H1 (cell line): ENCODE data around the gene TRPM6. TPM values are rescaled to one million over a fixed set of nuclear protein-coding genes. Genes with fewer than 3 reads are reported as not detected.

ENCODE experiments used
- CTCF ChIA-PET: fragments of 300-600 bp; sonication (Branson Sonifier 250); formaldehyde crosslinking; loops from one replicate; lab custom pipeline; 2021; ENCODE audit not compliant: partially characterized antibody; lab: Charles Lee
- POLR2A ChIA-PET: fragments of 300-600 bp; sonication (Branson Sonifier 250); formaldehyde crosslinking; loops from one replicate; lab custom pipeline; 2021; ENCODE audit warnings: inconsistent platforms; ENCODE audit not compliant: partially characterized antibody; lab: Charles Lee
- DNase-seq, 2 experiments: peaks; one replicate each; pipeline versions ENCODE4 v3.0.0 to v3.0.0-alpha.2; 2010 to 2022; ENCODE audit warnings: low spot score in 2 of 2, low read depth in 1 of 2, mixed read lengths in 1 of 2
- FAIRE-seq: peaks from 2 replicates; lab custom pipeline; 2011; peaks lifted over from hg19 to GRCh38; lab: Jason Lieb, UNC
- H2AFZ ChIP-seq: 2 replicates; pipeline ENCODE4 v1.8.1; 2012; ENCODE audit warnings: low read length, inconsistent platforms
- H2AK5ac ChIP-seq: 2 replicates; pipeline ENCODE4 v1.6.1; 2013; ENCODE audit warnings: low read depth, low read length
- H2BK120ac ChIP-seq: replicated peaks from 2 replicates; pipeline ENCODE3; 2013; ENCODE audit warnings: low read depth, low read length, inconsistent platforms
- H2BK12ac ChIP-seq: 2 replicates; pipeline ENCODE4 v1.6.1; 2013; ENCODE audit warnings: low read depth, low read length
- H2BK15ac ChIP-seq: 2 replicates; pipeline ENCODE4 v1.6.1; 2013; ENCODE audit warnings: low read length
- H2BK20ac ChIP-seq: 2 replicates; pipeline ENCODE4 v1.6.1; 2013; ENCODE audit warnings: low read length
- H2BK5ac ChIP-seq: 2 replicates; pipeline ENCODE4 v1.6.1; 2013; ENCODE audit warnings: low read depth, low read length
- H3K14ac ChIP-seq: 2 replicates; pipeline ENCODE4 v1.6.1; 2013; ENCODE audit warnings: inconsistent platforms; ENCODE audit not compliant: insufficient read length
- H3K18ac ChIP-seq: 2 replicates; pipeline ENCODE4 v1.6.1; 2013; ENCODE audit warnings: low read length; ENCODE audit errors: extremely low read depth
- H3K23ac ChIP-seq: 2 replicates; pipeline ENCODE4 v1.6.1; 2013; ENCODE audit warnings: inconsistent platforms; ENCODE audit not compliant: insufficient read length
- H3K23me2 ChIP-seq: 2 replicates; pipeline ENCODE4 v1.6.1; 2013; ENCODE audit warnings: low read depth, low read length
- H3K27ac ChIP-seq: 2 replicates; pipeline ENCODE4 v1.6.1; 2011; ENCODE audit warnings: low read depth, low read length, inconsistent platforms
- H3K27me3 ChIP-seq, 4 experiments: replicated peaks in 1 of 4; 1 replicate in 1 of 4; 2 replicates in 3 of 4; pipeline versions ENCODE4 v1.6.1 to v1.8.1; 2011 to 2013; ENCODE audit warnings: low read length in 3 of 4, mild to moderate bottlenecking in 3 of 4, inconsistent platforms in 2 of 4, mixed read lengths in 2 of 4, moderate library complexity in 1 of 4; ENCODE audit not compliant: control insufficient read depth in 3 of 4, insufficient read depth in 3 of 4; ENCODE audit errors: extremely low read depth in 1 of 4
- H3K36me3 ChIP-seq, 4 experiments: 2 replicates each; pipeline versions ENCODE4 v1.6.1 to v1.8.1; 2011 to 2013; ENCODE audit warnings: mild to moderate bottlenecking in 4 of 4, low read length in 3 of 4, moderate library complexity in 2 of 4, control low read depth in 1 of 4, inconsistent platforms in 1 of 4; ENCODE audit not compliant: insufficient read depth in 4 of 4, control insufficient read depth in 2 of 4
- H3K4ac ChIP-seq: replicated peaks from 2 replicates; pipeline ENCODE3; 2013; ENCODE audit warnings: low read length, low read depth, mixed read lengths, inconsistent platforms; ENCODE audit not compliant: insufficient read length
- H3K4me1 ChIP-seq, 4 experiments: replicated peaks in 1 of 4; 1 replicate in 1 of 4; 2 replicates in 3 of 4; pipeline versions ENCODE4 v1.6.1 to v1.8.1; 2011 to 2013; ENCODE audit warnings: low read length in 3 of 4, inconsistent platforms in 2 of 4, mixed read lengths in 1 of 4; ENCODE audit not compliant: insufficient read depth in 4 of 4, control insufficient read depth in 3 of 4
- H3K4me2 ChIP-seq, 2 experiments: 2 replicates each; pipeline versions ENCODE4 v1.6.1 to v1.8.1; 2011 to 2013; ENCODE audit warnings: low read depth in 2 of 2, low read length in 2 of 2, control low read depth in 1 of 2, inconsistent platforms in 1 of 2, mild to moderate bottlenecking in 1 of 2; ENCODE audit not compliant: insufficient read depth in 1 of 2
- H3K4me3 ChIP-seq, 4 experiments: fragments of 200-600, 300-600 bp in 1 of 4; sonication (generic), shearing (Covaris generic), sonication (Bioruptor Twin) in 1 of 4; 2 replicates each; pipeline versions ENCODE4 v1.5.1 to v1.8.1; 2011 to 2016; ENCODE audit warnings: low read length in 4 of 4, low read depth in 3 of 4, control low read depth in 2 of 4, inconsistent platforms in 2 of 4, mild to moderate bottlenecking in 2 of 4, mixed read lengths in 1 of 4, moderate library complexity in 1 of 4; ENCODE audit not compliant: insufficient read depth in 2 of 4; ENCODE audit errors: extremely low read depth in 1 of 4
- H3K56ac ChIP-seq: replicated peaks from 2 replicates; pipeline ENCODE3; 2013; ENCODE audit warnings: low read depth, mild to moderate bottlenecking, mixed read lengths, low read length, inconsistent platforms; ENCODE audit not compliant: insufficient read length
- H3K79me1 ChIP-seq: 2 replicates; pipeline ENCODE4 v1.6.1; 2013; ENCODE audit warnings: low read depth, low read length, control low read depth
- H3K79me2 ChIP-seq, 2 experiments: 2 replicates each; pipeline versions ENCODE4 v1.6.1 to v1.8.1; 2012 to 2013; ENCODE audit warnings: low read length in 2 of 2, mild to moderate bottlenecking in 2 of 2, inconsistent platforms in 1 of 2; ENCODE audit not compliant: insufficient read depth in 2 of 2, control insufficient read depth in 1 of 2
- H3K9ac ChIP-seq, 4 experiments: replicated peaks in 1 of 4; 1 replicate in 1 of 4; 2 replicates in 3 of 4; pipeline versions ENCODE4 v1.6.1 to v1.8.1; 2011 to 2013; ENCODE audit warnings: low read depth in 3 of 4, low read length in 3 of 4, control low read depth in 2 of 4, mild to moderate bottlenecking in 2 of 4, moderate library complexity in 2 of 4, inconsistent platforms in 1 of 4; ENCODE audit errors: extremely low read depth in 1 of 4
- H3K9me3 ChIP-seq, 2 experiments: 2 replicates each; pipeline versions ENCODE4 v1.6.1 to v1.8.1; 2012 to 2013; ENCODE audit warnings: mild to moderate bottlenecking in 2 of 2, moderate library complexity in 2 of 2, control low read depth in 1 of 2, inconsistent platforms in 1 of 2, low read depth in 1 of 2, low read length in 1 of 2, mixed read lengths in 1 of 2; ENCODE audit not compliant: insufficient read depth in 2 of 2
- H4K20me1 ChIP-seq, 2 experiments: replicated peaks in 1 of 2; 2 replicates each; pipeline versions ENCODE3 to v1.8.1; 2011 to 2013; ENCODE audit warnings: inconsistent platforms in 2 of 2, low read length in 2 of 2, mild to moderate bottlenecking in 1 of 2; ENCODE audit not compliant: insufficient read depth in 2 of 2, control insufficient read depth in 1 of 2
- H4K5ac ChIP-seq: 2 replicates; pipeline ENCODE4 v1.6.1; 2013; ENCODE audit warnings: low read length, low read depth, mixed read lengths, inconsistent platforms; ENCODE audit not compliant: insufficient read length
- H4K8ac ChIP-seq: 2 replicates; pipeline ENCODE4 v1.8.0; 2013; ENCODE audit warnings: mild to moderate bottlenecking, moderate library complexity, low read length, inconsistent platforms; ENCODE audit not compliant: insufficient read depth; ENCODE audit errors: extremely low read depth
- H4K91ac ChIP-seq: replicated peaks from 2 replicates; pipeline ENCODE3; 2013; ENCODE audit warnings: low read length, mixed read lengths, inconsistent platforms; ENCODE audit not compliant: insufficient read length
- ASH2L ChIP-seq: fragments of 200-600, 300-600 bp; sonication (generic); IDR thresholded peaks from one replicate; pipeline ENCODE4 v1.7.1; 2017; ENCODE audit warnings: low read length
- ATF3 ChIP-seq: IDR thresholded peaks from 2 replicates; pipeline ENCODE4 v1.6.1; 2011; ENCODE audit warnings: low read depth, mild to moderate bottlenecking, low read length; ENCODE audit not compliant: insufficient read depth
- BCL11A ChIP-seq, 2 experiments: IDR thresholded peaks; one replicate each; pipeline ENCODE4 v1.6.1; 2011; ENCODE audit warnings: low read depth in 2 of 2, low read length in 2 of 2, mild to moderate bottlenecking in 2 of 2
- EP300 ChIP-seq, 2 experiments: IDR thresholded peaks; 1 replicate in 1 of 2; 2 replicates in 1 of 2; pipeline ENCODE4 v1.6.1; 2011 to 2012; ENCODE audit warnings: low read depth in 2 of 2, low read length in 2 of 2, mild to moderate bottlenecking in 2 of 2, borderline replicate concordance in 1 of 2, inconsistent platforms in 1 of 2, moderate library complexity in 1 of 2
- GABPA ChIP-seq: IDR thresholded peaks from 2 replicates; pipeline ENCODE4 v1.6.1; 2011; ENCODE audit warnings: mild to moderate bottlenecking, low read length, moderate library complexity, borderline replicate concordance; ENCODE audit not compliant: insufficient read depth
- GTF2F1 ChIP-seq: IDR thresholded peaks from 2 replicates; pipeline ENCODE4 v1.6.1; 2012; ENCODE audit warnings: low read depth, low read length, improper control_type of control experiment, borderline replicate concordance
- JUND ChIP-seq: IDR thresholded peaks from 2 replicates; pipeline ENCODE4 v1.6.1; 2011; ENCODE audit warnings: mild to moderate bottlenecking, improper control_type of control experiment, low read length
- POU5F1 ChIP-seq: IDR thresholded peaks from 2 replicates; pipeline ENCODE4 v1.6.1; 2011; ENCODE audit warnings: low read depth, mild to moderate bottlenecking, low read length, moderate library complexity
- RBBP5 ChIP-seq: IDR thresholded peaks from 2 replicates; pipeline ENCODE4 v1.7.1; 2012; ENCODE audit warnings: low read depth, mild to moderate bottlenecking, inconsistent platforms, low read length, moderate library complexity, borderline replicate concordance
- RNF2 ChIP-seq: fragments of 200-900, 300-1000 bp; sonication (generic); IDR thresholded peaks from 2 replicates; pipeline ENCODE4 v1.7.1; 2016; ENCODE audit warnings: borderline replicate concordance, low read depth, mild to moderate bottlenecking, antibody characterized with exemption, low read length; ENCODE audit not compliant: poor library complexity, severe bottlenecking; ENCODE audit errors: missing control alignments
- RXRA ChIP-seq: IDR thresholded peaks from 2 replicates; pipeline ENCODE4 v1.6.1; 2011; ENCODE audit warnings: low read depth, mild to moderate bottlenecking, low read length, moderate library complexity; ENCODE audit not compliant: insufficient read depth
- SP4 ChIP-seq: IDR thresholded peaks from 2 replicates; pipeline ENCODE4 v1.6.1; 2012; ENCODE audit warnings: low read length, inconsistent platforms
- WGBS, 2 experiments: shearing (Covaris generic) in 1 of 2; methylation state at CpG; one replicate each; pipeline versions ENCODE4 v1.1.6 to v1.1.7; 2013 to 2015; ENCODE audit warnings: low lambda C conversion rate in 2 of 2, mixed read lengths in 2 of 2, inconsistent platforms in 1 of 2, low coverage in 1 of 2, missing lambda C conversion rate in 1 of 2; ENCODE audit not compliant: insufficient replicate concordance in 2 of 2, insufficient coverage in 1 of 2, insufficient read length in 1 of 2; ENCODE audit errors: extremely low coverage in 1 of 2, missing lambda C conversion rate in 1 of 2; 5-methylcytosine and 5-hydroxymethylcytosine counted together
- polyA plus RNA-seq, 7 experiments: library from polyadenylated mRNA; depleted of rRNA in 3 of 7; stranded (reverse) in 5 of 7; unstranded in 2 of 7; fragments of >200 nt in 5 of 7; fragments of 200-250 nt in 2 of 7; gene quantifications; 1 replicate in 5 of 7; 2 replicates in 1 of 7; 4 replicates in 1 of 7; pipeline versions ENCODE4 v1.2.1 to v1.2.3, GENCODE V29; 2011 to 2013; ENCODE audit warnings: missing spikeins in 2 of 7, mixed read lengths in 2 of 7
- total RNA-seq: library from RNA; stranded (reverse); fragmentation: NEBNext Ultra II Directional; extraction: Animal tissue kit (Norgen Biotek cat#: 25700); gene quantifications from 2 replicates; pipeline ENCODE4 v1.2.1, GENCODE V29; 2021

TRPM6 gene
- total and polyA plus RNA-seq, 2 of the 8 experiments (the other 6 are each of a cell fraction or from before 2014, with no cell fraction given): 0.45 to 1.5 TPM

DNA sequence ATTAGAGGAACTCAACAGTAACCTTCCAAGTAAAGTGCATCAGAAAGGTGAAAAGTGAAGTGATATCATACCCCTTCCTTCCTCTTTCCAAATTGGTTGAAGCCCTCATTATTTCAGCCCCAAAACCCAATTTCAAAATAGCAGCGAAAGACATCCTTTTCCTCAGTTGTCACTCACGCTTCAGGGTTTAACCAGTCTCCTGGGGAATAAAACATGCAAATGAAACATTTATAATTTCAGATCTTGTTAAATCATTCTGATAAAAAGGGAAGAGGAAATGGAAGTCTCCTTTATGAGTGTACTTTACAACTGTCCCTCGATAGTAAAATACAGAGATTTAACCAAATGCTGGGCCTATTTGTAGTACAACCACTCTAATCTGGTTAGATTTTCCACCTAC lies 22.5 kb downstream of the TRPM6 start:
- no peak overlapping the region for H3K18ac ChIP-seq
- no peak overlapping the region for H3K27ac ChIP-seq
- H3K4me3 ChIP-seq: no peak overlapping the region
- no peaks in the 10 kb centered on the region for H4K20me1 ChIP-seq
- no peak overlapping the region for H3K23ac ChIP-seq
- H2BK12ac ChIP-seq: no peak overlapping the region
- H2BK120ac ChIP-seq: no peak overlapping the region
- H2BK15ac ChIP-seq: no peak overlapping the region
- H2AFZ ChIP-seq: no peak overlapping the region
- no peaks in the 10 kb centered on the region for H3K79me1 ChIP-seq
- DNase-seq: no peak
- H3K27me3 ChIP-seq: no peaks in the 10 kb centered on the region
- ChIA-PET CTCF (no interaction called here), POLR2A (no interaction called here)
- H4K5ac ChIP-seq: no peak overlapping the region
- H3K56ac ChIP-seq: no peak overlapping the region
- H3K4me1 ChIP-seq: no peaks in the 10 kb centered on the region
- no peak overlapping the region for H4K8ac ChIP-seq
- no peak overlapping the region for H2BK20ac ChIP-seq
- H2BK5ac ChIP-seq: no peak overlapping the region
- no peak overlapping the region for H3K9ac ChIP-seq
- H3K4me2 ChIP-seq: no peak overlapping the region
- 93% methylated on average over 3 of the region's 3 CpGs; no CpG with 5 or more reads in 1 of the 2 experiments for WGBS, 2 experiments
- H3K23me2 ChIP-seq: no peaks in the 10 kb centered on the region; the same call in 1 of the 2 replicates
- H3K36me3 ChIP-seq: no peaks in the 10 kb centered on the region
- no peak overlapping the region for H3K4ac ChIP-seq
- H2AK5ac ChIP-seq: no peak overlapping the region
- H3K14ac ChIP-seq: no peak overlapping the region
- no peak overlapping the region for H4K91ac ChIP-seq
- FAIRE-seq: no peak
- no peaks in the 10 kb centered on the region for H3K9me3 ChIP-seq
- H3K79me2 ChIP-seq: no peaks in the 10 kb centered on the region
- TF ChIP-seq RXRA (no peak), ATF3 (no peak), GABPA (no peak), GTF2F1 (no peak), EP300 (IDR thresholded peaks at IDR 0.05; ENCODE audit: borderline replicate concordance in 1 of 2, low read depth in 2 of 2, low read length in 2 of 2) (no peak), ASH2L (no peak), POU5F1 (no peak), SP4 (no peak), RNF2 (no peak), BCL11A (IDR thresholded peaks at IDR 0.05; ENCODE audit: low read depth in 2 of 2, low read length in 2 of 2) (no peak), JUND (no peak), RBBP5 (no peak)
